HUDEP-2 (cell line): ENCODE results near the gene OLFML3.
"Not testable (repeated sequence)": the region's sequence is repeated elsewhere in the genome, so short reads cannot be mapped to it uniquely, and the experiment has no call there.

Experiments used
- DNase-seq, 76 experiments: peaks; one replicate each; lab custom pipeline; 2025; ENCODE audit not compliant: unreplicated experiment in 76 of 76; lab: John Stamatoyannopoulos, UW

The OLFML3 gene

GRCh38 chr1:113990530-113990929, 11.3 kb downstream of the OLFML3 start:
- no peak for DNase-seq

- DNase-seq: no peak
Measured at GRCh38 chr1:113990961-113991360, 11.7 kb downstream of the OLFML3 start.

- no peak for DNase-seq
Measured at GRCh38 chr1:113991467-113991997, 12.3 kb downstream of the OLFML3 start.

- no peak for DNase-seq
Measured at GRCh38 chr1:113993072-113993471, 13.8 kb downstream of the OLFML3 start.

- no peak for DNase-seq
Measured at GRCh38 chr1:113993766-113994165, 14.5 kb downstream of the OLFML3 start.

- DNase-seq: no peak
Measured at GRCh38 chr1:113995382-113995781, 16.1 kb downstream of the OLFML3 start.

GRCh38 chr1:113998361-113998760, 19.1 kb downstream of the OLFML3 start:
- no peak for DNase-seq

- no peak for DNase-seq
Measured at GRCh38 chr1:113999233-113999632, 20.0 kb downstream of the OLFML3 start.

- DNase-seq: no peak
Measured at GRCh38 chr1:113999799-114000198, 20.5 kb downstream of the OLFML3 start.

GRCh38 chr1:114000406-114000805, 21.1 kb downstream of the OLFML3 start:
- no peak for DNase-seq

GRCh38 chr1:114002492-114003239, 23.4 kb downstream of the OLFML3 start:
- DNase-seq: no peak

GRCh38 chr1:114003431-114003830, 24.2 kb downstream of the OLFML3 start:
- no peak for DNase-seq

- not testable (repeated sequence) for DNase-seq
Measured at GRCh38 chr1:114006825-114007224, 27.6 kb downstream of the OLFML3 start.

GRCh38 chr1:114008480-114008941, 29.2 kb downstream of the OLFML3 start:
- no peak for DNase-seq

- DNase-seq: no peak
Measured at GRCh38 chr1:114008993-114009392, 29.7 kb downstream of the OLFML3 start.

- DNase-seq: no peak
Measured at GRCh38 chr1:114009393-114009792, 30.1 kb downstream of the OLFML3 start.

GRCh38 chr1:114010433-114011184, 31.3 kb downstream of the OLFML3 start:
- no peak for DNase-seq

GRCh38 chr1:114011796-114012195, 32.5 kb downstream of the OLFML3 start:
- no peak for DNase-seq

- no peak for DNase-seq
Measured at GRCh38 chr1:114015075-114015474, 35.8 kb downstream of the OLFML3 start.

GRCh38 chr1:114019724-114020123, 40.5 kb downstream of the OLFML3 start:
- not testable (repeated sequence) for DNase-seq

GRCh38 chr1:114021665-114022099, 42.4 kb downstream of the OLFML3 start:
- no peak for DNase-seq

GRCh38 chr1:114022877-114023276, 43.6 kb downstream of the OLFML3 start:
- no peak for DNase-seq
